GM08714 (cell line): Measurements from ENCODE around the gene RDH5.

ENCODE experiments used
- H3K4me3 ChIP-seq: fragments of 200-500 bp; sonication (Bioruptor generic); 2 replicates; pipeline ENCODE4 v1.5.1; 2014; ENCODE audit warnings: mild to moderate bottlenecking, low read length, inconsistent platforms
- ZNF274 ChIP-seq: IDR thresholded peaks from 2 replicates; pipeline ENCODE4 v1.6.1; 2012; ENCODE audit warnings: mild to moderate bottlenecking, low read depth, low read length

RDH5 gene, protein sequence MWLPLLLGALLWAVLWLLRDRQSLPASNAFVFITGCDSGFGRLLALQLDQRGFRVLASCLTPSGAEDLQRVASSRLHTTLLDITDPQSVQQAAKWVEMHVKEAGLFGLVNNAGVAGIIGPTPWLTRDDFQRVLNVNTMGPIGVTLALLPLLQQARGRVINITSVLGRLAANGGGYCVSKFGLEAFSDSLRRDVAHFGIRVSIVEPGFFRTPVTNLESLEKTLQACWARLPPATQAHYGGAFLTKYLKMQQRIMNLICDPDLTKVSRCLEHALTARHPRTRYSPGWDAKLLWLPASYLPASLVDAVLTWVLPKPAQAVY

GRCh38 chr12:55720071-55720564 is at the start of gene RDH5:
RDH5 (plus strand) TSS chr12:55720393; CDS start chr12:55721185, 792 bp downstream.
- H3K4me3 ChIP-seq: no peak within 1 kb of the TSS
- no peak for TF ChIP-seq ZNF274

GRCh38 chr12:55671746-55672145 is 48.4 kb upstream of the RDH5 start:
- no peak overlapping the region for H3K4me3 ChIP-seq
- no peak for TF ChIP-seq ZNF274

DNA sequence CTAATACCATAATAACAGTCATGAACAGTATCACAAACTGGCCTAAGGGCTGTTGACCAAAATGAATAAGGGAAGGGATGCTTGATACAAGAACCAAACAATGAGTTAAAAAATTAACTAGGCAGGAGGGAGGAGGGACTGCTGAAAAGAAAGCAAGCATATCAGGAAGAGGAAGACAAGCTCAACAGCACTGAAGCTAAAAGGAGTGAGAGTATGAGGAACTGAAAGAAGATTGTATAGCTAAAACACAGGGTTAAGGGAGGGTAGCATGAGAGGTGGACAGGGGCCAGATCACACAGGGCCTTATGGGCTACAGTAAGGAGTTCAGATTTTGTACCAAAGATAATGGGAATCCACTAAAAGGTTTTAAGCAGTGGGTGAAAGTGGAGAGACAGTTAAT is 46.6 kb upstream of the RDH5 start:
- TF ChIP-seq ZNF274: no peak
- no peak overlapping the region; the same call in 1 of the 2 replicates for H3K4me3 ChIP-seq

- no peak overlapping the region for H3K4me3 ChIP-seq
- TF ChIP-seq ZNF274: no peak
These were observed 44.5 kb upstream of the RDH5 start for GRCh38 chr12:55675666-55676065.

DNA sequence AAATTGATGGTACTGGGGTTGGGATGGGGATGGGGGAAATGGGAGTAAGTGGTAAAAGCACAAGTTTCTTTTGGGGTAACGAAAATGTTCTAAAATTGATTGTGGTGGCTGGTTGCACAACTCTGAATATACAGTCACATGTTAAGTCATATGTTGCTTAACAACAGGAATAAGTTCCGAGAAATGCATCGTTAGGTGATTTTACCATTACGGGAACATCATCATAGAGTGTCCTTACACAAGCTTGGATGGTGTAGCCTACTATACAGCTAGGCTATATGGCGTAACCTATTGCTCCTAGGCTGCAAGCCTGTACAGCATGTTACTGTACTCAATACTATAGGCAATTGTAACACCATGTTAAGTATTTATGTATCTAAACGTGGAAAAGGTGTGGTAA is 43.5 kb upstream of the RDH5 start:
- H3K4me3 ChIP-seq: no peak overlapping the region
- no peak for TF ChIP-seq ZNF274

DNA sequence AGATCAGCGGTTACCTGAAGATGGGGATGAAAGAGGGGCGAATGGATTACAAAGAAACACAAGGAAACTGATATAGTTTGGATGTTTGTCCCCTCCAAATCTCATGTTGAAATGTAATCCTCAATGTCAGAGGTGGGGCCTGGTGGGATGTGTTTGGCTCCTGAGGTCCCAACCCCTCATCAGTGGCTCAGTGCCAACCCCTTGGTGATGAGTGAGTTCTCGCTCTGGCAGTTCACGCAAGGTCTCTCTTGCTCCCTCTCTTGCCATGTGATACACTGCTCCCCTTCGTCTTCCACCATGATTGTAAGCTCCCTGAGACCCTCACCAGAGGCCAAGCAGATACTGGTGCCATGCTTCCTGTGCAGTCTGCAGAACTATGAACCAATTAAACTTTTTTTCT is 40.5 kb upstream of the RDH5 start:
- H3K4me3 ChIP-seq: no peak overlapping the region
- TF ChIP-seq ZNF274: no peak

- no peak overlapping the region; the same call in 1 of the 2 replicates for H3K4me3 ChIP-seq
These were observed 38.8 kb upstream of the RDH5 start for GRCh38 chr12:55681142-55682077.

DNA sequence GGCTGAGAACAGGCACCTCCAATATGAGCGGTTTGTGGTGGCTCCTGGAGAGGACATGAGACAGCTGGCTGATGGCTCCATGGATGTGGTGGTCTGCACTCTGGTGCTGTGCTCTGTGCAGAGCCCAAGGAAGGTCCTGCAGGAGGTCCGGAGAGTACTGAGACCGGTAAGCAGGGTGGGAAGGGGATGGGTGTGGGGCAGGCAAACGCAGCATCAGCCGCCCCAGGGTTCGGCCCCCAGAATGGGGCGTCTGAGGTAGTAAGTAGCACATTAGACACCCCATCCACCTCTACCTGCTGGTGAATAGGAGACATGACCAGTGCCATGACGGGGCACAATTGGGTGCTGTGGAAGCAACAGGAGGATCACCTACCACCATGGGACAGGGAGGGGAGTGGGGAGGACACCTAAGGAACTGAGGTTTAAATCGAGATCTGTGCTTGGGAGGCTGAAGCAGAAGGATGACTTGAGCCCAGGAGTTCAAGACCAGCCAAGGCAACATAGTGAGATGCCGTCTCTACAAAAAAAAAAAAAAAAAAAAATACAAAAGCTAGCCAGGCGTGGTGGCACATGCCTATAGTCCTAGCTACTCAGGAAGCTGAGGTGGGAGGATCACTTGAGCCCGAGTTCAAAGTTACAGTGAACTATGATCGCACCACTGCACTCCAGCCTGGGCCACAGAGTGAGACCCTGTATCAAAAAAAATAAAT is 38.0 kb upstream of the RDH5 start:
- TF ChIP-seq ZNF274: no peak
- H3K4me3 ChIP-seq: no peak overlapping the region; the same call in 1 of the 2 replicates

More at GRCh38 chr12:55681142-55682077, 38.8 kb upstream of the RDH5 start:
- no peak for TF ChIP-seq ZNF274

- H3K4me3 ChIP-seq: no peak overlapping the region
- no peak for TF ChIP-seq ZNF274
These were observed 36.5 kb upstream of the RDH5 start for GRCh38 chr12:55683676-55684075.

GRCh38 chr12:55684761-55685370 is 35.3 kb upstream of the RDH5 start:
- no peak for TF ChIP-seq ZNF274
- H3K4me3 ChIP-seq: no peak overlapping the region

DNA sequence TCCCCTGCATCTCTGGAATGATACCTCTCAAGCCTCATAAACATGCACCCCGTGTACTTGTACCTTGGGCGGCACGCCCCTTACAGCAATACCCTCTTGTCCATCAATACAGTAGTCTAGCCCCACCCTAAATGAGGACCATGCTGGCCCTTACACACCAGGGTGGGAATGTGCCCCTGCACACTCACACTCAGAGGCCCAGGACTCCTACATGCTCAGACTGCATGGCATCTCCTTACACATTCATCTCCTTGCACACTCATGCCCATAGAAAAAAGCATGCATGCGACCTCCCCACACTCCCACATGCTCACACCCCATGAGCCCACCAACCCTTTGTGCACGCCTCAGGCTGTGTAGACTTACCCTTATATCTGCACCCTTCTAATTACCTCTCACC is 34.5 kb upstream of the RDH5 start:
- no peak for TF ChIP-seq ZNF274
- no peak overlapping the region for H3K4me3 ChIP-seq

DNA sequence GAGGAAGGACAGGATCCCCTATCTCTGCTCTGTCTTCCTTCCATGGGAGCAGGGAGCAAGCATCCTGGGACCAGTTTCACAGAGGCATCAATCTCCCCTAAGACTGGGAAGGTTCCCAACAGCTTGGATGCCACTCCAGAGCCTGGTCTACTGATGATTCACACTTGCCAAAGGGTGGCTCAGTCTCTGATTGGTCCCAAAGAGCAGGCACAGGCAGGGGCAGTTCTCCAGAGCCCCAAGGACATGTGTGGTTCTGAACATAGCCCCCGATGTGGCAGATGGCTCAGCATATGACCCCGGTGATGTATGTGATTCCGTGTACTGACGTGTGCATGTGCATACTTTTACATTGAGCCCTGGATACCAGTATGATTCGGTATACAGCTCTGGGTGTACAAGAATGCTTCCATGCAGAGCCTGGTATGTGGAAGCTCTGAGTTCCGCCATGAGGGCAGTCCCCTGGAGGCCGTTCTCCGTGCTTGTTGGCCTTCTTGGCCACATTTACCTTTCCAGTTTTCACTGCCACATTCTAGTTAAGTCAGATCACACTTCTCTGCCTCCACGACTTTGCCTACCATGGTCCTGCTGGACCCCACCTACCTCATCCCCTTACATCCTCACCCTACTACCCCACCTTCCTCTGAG is 33.7 kb upstream of the RDH5 start:
- no peak for TF ChIP-seq ZNF274
- no peak overlapping the region for H3K4me3 ChIP-seq

GRCh38 chr12:55687746-55688145 is 32.4 kb upstream of the RDH5 start:
- TF ChIP-seq ZNF274: no peak
- no peak overlapping the region for H3K4me3 ChIP-seq
